IPS DF 6.9 (cell line): ENCODE data around the gene UGT3A2.

Experiments used
- DNase-seq: peaks from one replicate; pipeline ENCODE4 v3.0.0-alpha.2; 2013; ENCODE audit warnings: low read depth, low spot score
- H3K27ac ChIP-seq: one replicate; pipeline ENCODE4 v1.5.1; 2013; ENCODE audit warnings: low read length, control low read depth
- H3K27me3 ChIP-seq: 2 replicates; pipeline ENCODE4 v1.6.1; 2013; ENCODE audit warnings: mild to moderate bottlenecking, low read length; ENCODE audit not compliant: control insufficient read depth, insufficient read depth
- H3K36me3 ChIP-seq: 2 replicates; pipeline ENCODE4 v1.6.1; 2013; ENCODE audit warnings: low read length; ENCODE audit not compliant: control insufficient read depth, insufficient read depth
- H3K4me1 ChIP-seq: 2 replicates; pipeline ENCODE4 v1.6.1; 2013; ENCODE audit warnings: low read length; ENCODE audit not compliant: control insufficient read depth, insufficient read depth
- H3K4me3 ChIP-seq: 2 replicates; pipeline ENCODE4 v1.5.1; 2013; ENCODE audit warnings: mild to moderate bottlenecking, low read length
- H3K9me3 ChIP-seq: 2 replicates; pipeline ENCODE4 v1.6.1; 2013; ENCODE audit warnings: low read length, inconsistent platforms; ENCODE audit not compliant: control insufficient read depth, insufficient read depth
- WGBS: extraction: QIAGEN DNeasy Blood & Tissue Kit; methylation state at CpG from one replicate; pipeline ENCODE4 v1.1.7; 2013; ENCODE audit warnings: mixed read lengths, missing lambda C conversion rate; ENCODE audit not compliant: insufficient read length, insufficient coverage; 5-methylcytosine and 5-hydroxymethylcytosine counted together

The UGT3A2 gene

DNA sequence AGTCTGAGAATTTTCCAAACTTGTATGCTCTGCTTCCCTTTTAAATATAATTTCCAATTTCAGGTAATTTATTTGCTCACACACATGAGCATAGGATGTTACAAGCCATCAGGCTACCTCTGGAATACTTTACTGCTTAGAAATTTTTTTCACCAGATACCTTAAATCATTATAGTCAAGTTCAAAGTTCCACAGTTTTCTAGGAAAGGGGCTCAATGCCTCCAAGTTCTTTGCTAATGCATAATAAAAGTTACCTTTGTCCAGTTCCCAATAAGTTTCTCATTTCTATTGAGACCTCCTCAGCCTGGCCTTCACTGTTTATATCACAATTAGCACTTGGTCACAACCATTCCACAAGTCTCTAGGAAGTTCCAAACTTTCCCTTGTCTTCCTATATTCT lies 59.3 kb downstream of the UGT3A2 start:
- Histone ChIP-seq H3K27ac (no peak overlapping the region), H3K4me1 (no peaks in the 10 kb centered on the region), H3K9me3 (peaks cover 4% of the 10 kb centered on the region; the same call in 1 of the 2 replicates), H3K4me3 (no peak overlapping the region), H3K36me3 (no peaks in the 10 kb centered on the region), H3K27me3 (no peaks in the 10 kb centered on the region)
- DNase-seq, result no peak

DNA sequence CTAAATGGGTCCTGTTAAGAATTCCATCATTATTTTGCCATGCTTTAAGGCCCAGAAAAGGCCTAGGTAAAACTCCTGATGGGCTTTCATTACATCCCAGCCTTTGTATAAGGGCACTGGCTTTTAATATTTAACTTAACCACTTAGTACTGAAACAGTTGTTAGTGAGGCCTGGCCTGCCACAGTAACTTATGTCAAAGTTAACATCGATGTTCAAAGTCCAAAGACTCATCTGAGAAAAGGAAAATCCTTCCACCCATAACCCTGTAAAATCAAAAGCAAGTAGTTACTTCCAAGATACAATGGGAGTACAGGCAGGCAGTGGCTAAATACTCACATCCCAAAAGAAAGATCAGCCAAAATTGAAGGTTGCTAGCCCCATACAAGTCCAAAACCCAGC lies 60.5 kb downstream of the UGT3A2 start:
- Histone ChIP-seq H3K4me3 (no peak overlapping the region), H3K36me3 (no peaks in the 10 kb centered on the region), H3K4me1 (no peaks in the 10 kb centered on the region), H3K27ac (no peak overlapping the region), H3K27me3 (no peaks in the 10 kb centered on the region), H3K9me3 (peaks cover 2% of the 10 kb centered on the region; the same call in 1 of the 2 replicates)
- no CpG with 5 or more reads among the region's 1 CpG for WGBS
- no peak for DNase-seq

DNA sequence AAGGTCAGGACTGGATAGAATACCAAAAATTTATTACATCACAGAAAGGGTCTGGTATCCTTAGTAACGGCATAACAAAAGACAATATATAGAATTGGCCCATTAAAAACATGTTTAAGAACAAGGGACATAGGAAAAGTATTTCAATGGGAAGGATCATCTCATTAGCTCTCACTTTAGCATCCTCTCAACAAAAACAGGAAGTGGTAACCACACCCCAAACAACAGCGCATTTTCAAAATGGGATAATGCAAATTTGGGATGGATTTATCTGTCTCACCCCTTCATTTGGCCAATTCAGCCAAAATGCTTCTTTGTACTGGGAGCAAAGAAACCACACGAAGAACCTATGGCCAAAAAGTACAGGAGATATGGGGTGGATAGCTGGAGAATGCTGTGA lies 65.7 kb downstream of the UGT3A2 start:
- H3K27ac ChIP-seq, result no peak overlapping the region
- H3K36me3 ChIP-seq, result no peaks in the 10 kb centered on the region
- H3K27me3 ChIP-seq, result no peaks in the 10 kb centered on the region
- H3K4me1 ChIP-seq, result no peaks in the 10 kb centered on the region
- no peak for DNase-seq
- no CpG with 5 or more reads among the region's 3 CpGs for WGBS
- no peaks in the 10 kb centered on the region for H3K9me3 ChIP-seq
- no peak overlapping the region for H3K4me3 ChIP-seq

GRCh38 chr5:35999547-35999946 lies 67.1 kb downstream of the UGT3A2 start:
- no peak overlapping the region for H3K27ac ChIP-seq
- no peak for DNase-seq
- H3K4me3 ChIP-seq, result no peak overlapping the region
- no CpG with 5 or more reads among the region's 1 CpG for WGBS
- no peaks in the 10 kb centered on the region; the same call in 1 of the 2 replicates for H3K27me3 ChIP-seq
- H3K4me1 ChIP-seq, result no peaks in the 10 kb centered on the region
- H3K36me3 ChIP-seq, result no peaks in the 10 kb centered on the region
- no peaks in the 10 kb centered on the region for H3K9me3 ChIP-seq

GRCh38 chr5:35996076-35996475 lies 70.6 kb downstream of the UGT3A2 start:
- no CpG with 5 or more reads among the region's 4 CpGs for WGBS
- no peak overlapping the region for H3K27ac ChIP-seq
- no peaks in the 10 kb centered on the region for H3K4me1 ChIP-seq
- H3K9me3 ChIP-seq, result no peaks in the 10 kb centered on the region
- no peaks in the 10 kb centered on the region; the same call in 1 of the 2 replicates for H3K27me3 ChIP-seq
- H3K36me3 ChIP-seq, result no peaks in the 10 kb centered on the region
- no peak for DNase-seq
- H3K4me3 ChIP-seq, result no peak overlapping the region

DNA sequence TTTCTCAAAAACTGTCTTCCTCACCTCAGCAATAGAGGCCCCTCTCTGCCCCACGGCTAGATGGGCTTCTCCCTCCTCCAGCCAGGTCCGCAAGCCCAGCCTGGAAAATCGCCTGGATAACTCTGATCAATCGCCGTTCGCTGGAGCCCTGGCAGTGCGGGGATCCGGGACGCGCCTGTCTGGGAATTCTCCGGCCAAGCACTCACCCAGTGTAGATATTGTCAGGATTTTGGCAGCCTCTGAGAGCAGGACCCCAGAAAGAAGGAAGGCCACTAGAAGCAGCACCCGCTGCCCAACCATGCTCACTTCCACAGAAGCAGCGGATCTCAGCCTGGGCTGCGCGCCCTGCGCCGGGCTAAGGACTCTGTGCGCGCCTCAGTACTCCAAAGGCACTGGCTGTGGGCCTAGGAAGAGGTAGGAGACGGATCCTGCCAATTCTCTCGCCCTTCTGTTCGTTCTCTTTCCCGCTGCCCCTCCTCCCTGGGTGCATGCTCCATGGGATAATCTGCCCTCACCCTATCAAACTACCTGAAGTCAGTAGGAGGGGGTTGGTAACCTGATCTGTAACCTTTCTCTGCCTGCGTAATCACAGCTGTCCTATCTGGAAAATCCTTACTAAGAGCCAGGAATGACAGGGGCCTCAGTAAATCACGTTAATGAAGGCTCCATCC lies 75.6 kb downstream of the UGT3A2 start, which contains the start of gene UGT3A1:
Gene UGT3A1, minus strand, starts transcription at position 450 of the 671 bp plus-strand sequence. Its CDS starts 150 bp downstream, at position 300.
- H3K4me3 ChIP-seq, result peak within 1 kb of the TSS; percentile 34; the same call in 1 of the 2 replicates
- no peaks in the 10 kb centered on the region for H3K36me3 ChIP-seq
- no peaks in the 10 kb centered on the region for H3K9me3 ChIP-seq
- peak; percentile 72 for DNase-seq
- H3K4me1 ChIP-seq, result 0 out of 2 replicates have a peak, but pooled peaks cover 1% of the 10 kb centered on the region
- WGBS, result no CpG with 5 or more reads among the region's 25 CpGs
- H3K27me3 ChIP-seq, result no peaks in the 10 kb centered on the region; the same call in 1 of the 2 replicates
- no peak within 1 kb of the TSS for H3K27ac ChIP-seq

GRCh38 chr5:35990520-35990919 lies 76.2 kb downstream of the UGT3A2 start:
- H3K9me3 ChIP-seq, result no peaks in the 10 kb centered on the region
- H3K36me3 ChIP-seq, result no peaks in the 10 kb centered on the region
- H3K4me3 ChIP-seq, result peak overlapping the region; percentile 34; the same call in 1 of the 2 replicates
- H3K27ac ChIP-seq, result no peak overlapping the region
- WGBS, result no CpG with 5 or more reads among the region's 12 CpGs
- no peaks in the 10 kb centered on the region; the same call in 1 of the 2 replicates for H3K27me3 ChIP-seq
- peak; percentile 0 for DNase-seq
- 0 out of 2 replicates have a peak, but pooled peaks cover 1% of the 10 kb centered on the region for H3K4me1 ChIP-seq

DNA sequence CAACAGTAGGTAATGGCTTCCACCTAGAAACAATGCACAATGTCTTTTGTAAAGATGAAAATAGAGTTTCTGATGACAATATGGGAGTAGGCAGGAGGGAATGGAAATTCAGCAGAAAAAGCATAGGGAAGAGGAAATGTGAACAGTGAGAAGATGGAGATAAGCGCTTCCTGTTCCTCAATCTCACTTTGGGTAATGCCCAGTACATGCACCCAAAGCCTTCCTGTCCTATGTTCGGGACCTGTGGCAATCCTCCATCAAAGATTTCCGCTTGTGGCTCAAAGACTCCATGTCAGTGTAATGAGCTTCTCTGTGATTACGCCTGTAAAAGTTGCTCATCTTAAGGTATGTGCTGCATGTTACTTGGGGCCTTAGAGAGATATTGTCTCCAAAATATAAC lies 78.2 kb downstream of the UGT3A2 start:
- Histone ChIP-seq H3K27ac (no peak overlapping the region), H3K36me3 (no peaks in the 10 kb centered on the region), H3K4me3 (no peak overlapping the region), H3K4me1 (0 out of 2 replicates have a peak, but pooled peaks cover 1% of the 10 kb centered on the region), H3K27me3 (no peaks in the 10 kb centered on the region), H3K9me3 (no peaks in the 10 kb centered on the region)
- no CpG with 5 or more reads among the region's 4 CpGs for WGBS
- no peak for DNase-seq

- Histone ChIP-seq H3K27me3 (no peaks in the 10 kb centered on the region), H3K4me3 (no peak overlapping the region), H3K27ac (no peak overlapping the region), H3K36me3 (no peaks in the 10 kb centered on the region), H3K9me3 (no peaks in the 10 kb centered on the region), H3K4me1 (0 out of 2 replicates have a peak, but pooled peaks cover 1% of the 10 kb centered on the region)
- DNase-seq, result no peak
- WGBS, result no CpG with 5 or more reads among the region's 3 CpGs
These were observed 78.9 kb downstream of the UGT3A2 start for GRCh38 chr5:35987776-35988175.
